G401.6 (cell line): ENCODE data around the gene TBL1Y.
"Not testable (repeated sequence)": the region's sequence is repeated elsewhere in the genome, so short reads cannot be mapped to it uniquely, and the experiment has no call there.

ENCODE experiments used
- FAIRE-seq: peaks from 2 replicates; lab custom pipeline; 2012; peaks lifted over from hg19 to GRCh38; lab: Jason Lieb, UNC

The TBL1Y gene

DNA sequence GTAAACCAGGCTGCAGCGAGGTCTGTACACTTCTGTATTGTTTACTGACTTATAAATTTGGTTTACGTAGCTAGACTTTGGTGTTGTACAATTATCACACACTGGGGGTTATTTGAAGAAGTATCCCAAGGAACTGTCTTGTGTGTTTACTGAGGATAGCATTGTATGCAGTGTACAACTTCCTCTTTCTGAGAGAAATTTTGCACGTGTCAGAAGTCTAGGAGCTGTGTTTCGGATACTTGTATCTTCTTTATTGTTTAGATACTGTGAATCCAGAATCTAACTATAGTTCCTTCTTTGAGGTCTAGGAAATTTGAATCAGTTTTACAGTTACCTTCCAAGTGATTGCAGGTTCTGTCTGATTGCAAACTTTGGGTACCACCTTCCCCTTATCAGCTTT lies 64.5 kb downstream of the TBL1Y start:
- no peak for FAIRE-seq

DNA sequence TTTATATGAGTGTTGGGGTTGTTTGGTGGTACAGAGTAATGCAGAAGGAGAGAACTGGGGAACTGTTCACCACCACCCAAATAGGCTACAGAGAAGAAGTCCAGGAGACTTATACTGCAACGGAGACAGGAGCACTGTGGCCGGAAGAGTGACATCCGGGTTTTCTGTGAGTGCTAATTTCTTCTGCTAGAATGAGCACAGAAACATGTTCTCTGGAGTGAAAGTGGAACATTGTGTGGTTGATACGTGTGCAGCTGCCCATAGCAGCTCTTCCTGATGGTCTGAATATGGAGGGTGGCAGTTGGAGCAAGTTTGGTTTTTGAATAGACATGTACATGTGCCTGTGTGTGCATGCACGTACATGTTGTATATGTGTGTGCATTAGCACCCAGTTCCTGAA lies 67.3 kb downstream of the TBL1Y start:
- FAIRE-seq: no peak

DNA sequence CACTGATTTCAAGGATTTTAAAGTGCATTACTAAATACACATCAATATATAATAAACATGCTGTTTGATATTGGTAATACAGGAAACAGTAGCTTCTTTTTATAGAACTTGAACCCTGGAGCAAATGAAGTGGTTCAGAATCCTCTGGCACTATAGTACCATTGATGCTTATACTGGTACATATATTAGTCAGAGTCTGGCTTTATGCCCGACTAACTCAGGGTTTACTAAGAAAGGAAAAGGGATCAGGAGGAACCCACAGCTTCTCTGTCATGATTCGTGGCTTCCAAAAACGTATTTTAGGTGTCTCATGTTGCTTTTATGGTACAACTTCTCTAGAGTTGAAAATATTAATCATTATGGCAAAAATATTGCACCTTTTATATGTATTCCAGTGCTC lies 72.7 kb downstream of the TBL1Y start:
- no peak for FAIRE-seq

DNA sequence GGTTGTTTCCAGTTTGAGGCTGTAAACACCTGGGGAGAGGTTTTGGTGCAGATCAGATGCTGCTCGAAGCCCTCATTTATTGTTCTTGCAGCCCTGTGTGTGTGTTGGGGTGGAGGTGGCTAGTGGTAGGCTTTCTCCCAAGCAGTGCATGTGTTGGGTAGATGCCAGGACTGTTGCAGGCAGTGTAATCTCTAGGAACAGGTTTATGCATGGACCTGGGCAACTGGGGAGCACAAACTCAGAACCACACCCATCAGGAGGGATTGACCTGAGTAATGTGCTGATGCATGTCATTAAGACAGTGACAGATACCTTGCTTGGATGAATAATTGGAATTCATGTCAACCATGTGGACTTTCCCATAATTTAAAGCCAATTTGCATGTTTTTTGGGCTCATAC lies 77.3 kb downstream of the TBL1Y start:
- no peak for FAIRE-seq

DNA sequence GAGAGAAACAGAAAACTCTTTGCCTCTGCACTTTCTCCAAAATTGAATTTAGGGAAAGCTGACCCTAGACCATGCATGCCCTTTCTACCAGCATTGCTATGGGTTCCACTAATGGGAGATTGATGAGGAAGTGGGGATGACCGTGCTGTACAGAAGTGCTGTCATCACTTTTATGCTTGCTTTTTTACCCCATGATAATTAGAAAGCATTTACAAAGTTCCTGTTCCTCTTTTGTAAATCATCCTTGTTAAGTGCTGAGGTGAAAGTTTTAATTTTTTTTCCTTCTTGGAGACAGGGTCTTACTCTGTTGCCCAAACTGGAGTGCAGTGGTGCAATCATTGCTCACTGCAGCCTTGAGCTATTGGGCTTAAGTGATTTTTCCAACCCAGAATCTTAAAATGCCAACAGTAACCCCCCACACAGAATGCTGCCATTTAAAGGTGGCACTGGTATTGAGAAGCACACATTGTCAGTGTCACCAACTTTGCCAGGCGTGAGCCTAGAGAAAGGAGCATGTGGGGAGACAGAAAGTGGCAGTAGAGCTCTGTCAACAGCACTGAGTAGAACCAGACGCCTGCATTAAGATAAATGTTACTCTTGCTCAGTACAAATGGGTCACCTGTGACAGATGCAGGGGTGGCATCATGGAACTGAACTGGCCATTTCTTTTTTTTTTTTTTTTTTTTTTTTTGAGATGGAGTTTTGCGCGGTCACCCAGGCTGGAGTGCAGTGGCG lies 79.6 kb downstream of the TBL1Y start:
- no peak for FAIRE-seq

DNA sequence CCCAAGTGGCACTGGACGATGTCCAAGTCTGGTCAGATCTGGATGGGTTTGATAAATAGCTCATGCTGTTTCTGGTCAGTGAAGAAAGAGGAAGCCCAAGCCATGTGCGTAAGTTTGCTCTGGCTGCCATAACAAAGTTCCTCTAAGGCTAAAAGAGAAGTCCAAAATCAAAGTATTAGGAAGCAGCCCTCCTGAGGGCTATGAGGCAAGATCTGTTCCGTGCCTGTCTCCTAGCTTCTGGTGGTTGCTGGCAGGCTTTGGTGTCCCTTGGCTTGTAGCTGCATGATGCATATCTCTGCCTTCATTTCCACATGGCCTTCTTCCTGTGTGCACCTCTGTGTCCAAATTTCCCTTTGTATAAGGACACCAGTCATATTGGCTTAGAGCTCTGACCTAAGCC lies 81.5 kb downstream of the TBL1Y start:
- no peak for FAIRE-seq

DNA sequence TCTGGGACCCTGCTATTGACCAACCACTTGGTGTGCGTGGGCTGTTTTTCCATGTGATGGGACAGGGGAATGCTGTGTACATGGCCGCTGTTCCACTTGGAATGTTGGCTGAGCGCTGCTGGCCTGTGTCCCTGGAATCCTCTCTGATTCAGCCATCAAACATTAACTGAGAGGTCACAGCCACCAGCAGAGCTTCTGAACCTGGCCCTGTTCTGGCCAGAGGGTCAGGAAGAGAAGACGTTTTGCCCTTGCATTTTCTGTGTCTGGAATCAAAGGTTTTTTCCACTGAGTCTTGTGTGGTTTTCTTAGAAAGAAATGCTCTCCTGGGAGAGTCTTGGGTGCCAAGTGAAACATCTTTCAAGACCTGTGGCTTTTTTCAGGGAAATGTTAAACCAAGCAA lies 85.5 kb downstream of the TBL1Y start:
- no peak for FAIRE-seq

DNA sequence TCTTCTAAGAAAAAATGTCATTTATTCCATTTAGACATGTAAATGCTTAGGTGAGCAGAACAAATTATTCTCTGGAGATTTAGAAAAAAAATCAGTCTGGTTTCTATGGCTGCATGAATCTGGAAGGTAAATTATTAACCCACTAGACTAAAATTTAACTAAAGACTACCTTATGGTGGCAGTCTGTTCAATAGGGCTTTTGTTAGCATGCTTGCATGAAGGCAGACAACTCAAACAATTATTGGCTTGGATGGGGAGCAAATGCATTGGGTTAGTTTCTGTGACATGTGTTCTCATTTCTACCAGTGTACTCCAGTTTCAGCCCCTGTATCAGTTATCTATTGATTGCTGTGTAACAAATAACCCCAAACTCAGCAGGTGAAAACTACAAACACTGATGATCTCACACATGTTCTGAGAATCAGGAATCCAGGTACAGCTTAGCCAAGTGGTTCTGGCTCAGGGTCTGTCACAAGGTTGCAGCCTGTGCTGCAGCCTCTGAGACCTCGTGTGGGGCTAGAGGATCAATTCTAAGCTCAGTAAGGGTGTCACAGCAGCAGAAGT lies 87.1 kb downstream of the TBL1Y start:
- FAIRE-seq: no peak

DNA sequence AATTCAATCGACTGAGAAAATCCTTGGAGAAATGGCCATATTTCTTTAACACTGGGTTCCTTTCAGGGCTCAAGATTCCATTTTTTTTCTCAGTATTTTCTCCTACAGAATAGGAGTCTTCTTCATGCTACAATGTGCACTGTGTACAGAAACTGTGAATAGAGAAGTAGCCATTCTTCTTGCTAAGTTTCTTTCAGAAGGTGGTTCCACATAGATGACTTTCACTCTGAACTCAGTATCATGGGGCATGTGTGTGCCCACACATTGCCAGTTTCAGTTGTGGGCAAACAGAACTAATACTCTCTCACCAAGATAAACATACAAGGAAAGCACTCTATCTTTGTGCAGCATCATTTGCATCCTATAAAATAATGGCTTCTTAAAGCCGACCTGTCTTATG lies 89.4 kb downstream of the TBL1Y start:
- no peak for FAIRE-seq

DNA sequence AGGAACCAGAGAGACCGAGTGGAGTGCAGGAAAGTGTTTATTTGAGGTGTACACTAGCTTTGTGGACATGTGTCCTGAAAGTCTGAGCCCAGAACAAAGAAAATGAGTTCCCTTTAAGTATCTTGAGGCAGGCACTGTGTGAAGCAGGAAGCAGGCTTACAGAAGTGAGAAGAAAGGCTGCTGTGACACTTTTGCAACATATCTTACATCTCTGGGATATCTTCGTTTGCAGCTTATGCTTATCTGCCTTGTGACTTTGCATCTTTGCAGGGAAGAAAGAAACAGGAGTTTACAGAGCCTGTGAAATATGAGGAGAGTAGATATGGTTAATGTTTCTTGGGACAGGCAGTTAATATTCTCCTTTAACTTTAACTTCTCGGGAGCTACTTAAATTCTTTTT lies 92.1 kb downstream of the TBL1Y start:
- FAIRE-seq: no peak

DNA sequence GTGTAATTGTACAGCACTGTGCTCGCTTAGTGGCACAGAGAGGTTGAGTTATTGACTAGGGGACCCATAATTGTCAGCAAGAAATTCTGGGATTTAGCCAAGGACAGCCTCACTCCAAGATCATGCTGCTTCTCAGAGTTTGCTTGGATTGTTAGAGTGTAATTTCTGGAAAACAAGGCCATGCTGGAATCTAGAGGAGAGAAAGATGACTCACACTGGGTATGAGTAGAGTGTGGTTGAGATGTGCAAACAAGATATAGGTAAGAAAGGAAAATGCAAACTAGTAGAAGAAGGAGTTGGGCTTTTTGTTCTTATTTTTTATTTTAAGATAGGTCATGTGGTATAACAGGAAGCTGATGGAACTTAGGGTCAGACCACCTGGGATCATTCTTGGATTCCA lies 97.4 kb downstream of the TBL1Y start:
- no peak for FAIRE-seq

DNA sequence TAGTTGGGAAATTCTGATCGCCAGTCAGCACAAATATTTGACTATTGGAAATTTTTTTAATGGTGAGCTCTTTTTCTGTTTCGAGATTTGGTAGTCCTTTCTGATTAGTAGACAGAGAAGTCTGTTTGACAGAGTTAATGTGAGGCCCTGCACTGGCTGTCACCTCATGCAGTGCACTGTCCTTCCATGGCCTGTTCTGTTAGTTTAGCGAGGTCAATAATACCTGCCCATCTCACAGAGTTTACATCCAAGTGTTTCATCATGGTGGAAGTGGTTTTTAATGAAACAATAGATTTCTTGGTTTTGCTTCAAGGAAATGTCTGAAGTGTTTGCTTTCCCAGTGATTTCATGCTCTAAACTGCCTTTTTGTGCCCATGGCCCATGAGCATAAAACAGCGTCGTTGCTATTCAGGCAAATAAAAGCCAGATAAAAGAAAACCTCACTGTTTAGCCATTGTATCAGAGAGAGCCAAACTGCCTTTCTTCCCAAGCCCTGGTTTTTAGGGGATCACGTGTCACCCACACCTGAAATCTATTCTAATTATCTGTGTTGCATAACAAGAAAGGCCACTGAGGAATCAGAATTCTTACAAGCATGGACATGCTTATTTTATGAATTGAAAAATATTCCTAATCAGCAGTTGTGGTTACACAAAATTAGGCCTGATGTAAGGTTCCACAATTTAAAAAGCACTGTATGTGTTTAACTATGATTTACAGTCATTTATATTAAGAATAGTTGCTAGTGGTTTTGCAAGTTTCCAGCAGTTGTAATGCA lies 98.3 kb downstream of the TBL1Y start:
- FAIRE-seq: no peak

DNA sequence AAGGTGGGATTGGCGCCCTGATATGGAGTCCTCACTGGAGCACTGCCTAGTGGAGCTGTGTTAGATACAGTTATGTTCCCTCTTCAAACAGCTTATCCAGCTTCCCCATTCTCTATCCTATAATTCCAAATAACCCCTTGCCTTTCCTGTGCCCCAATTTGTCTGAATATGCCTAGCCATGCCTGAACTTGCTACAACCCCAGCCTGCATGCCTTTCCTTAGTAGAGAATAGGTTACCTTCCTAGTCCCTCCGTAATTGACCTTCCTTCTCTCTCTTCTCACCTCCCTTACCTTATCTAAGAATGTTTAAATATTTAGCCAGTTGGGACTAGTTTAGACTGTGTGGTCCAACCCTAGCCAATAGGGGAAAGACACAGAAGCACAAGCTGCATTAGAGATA lies 102.6 kb downstream of the TBL1Y start:
- no peak for FAIRE-seq

DNA sequence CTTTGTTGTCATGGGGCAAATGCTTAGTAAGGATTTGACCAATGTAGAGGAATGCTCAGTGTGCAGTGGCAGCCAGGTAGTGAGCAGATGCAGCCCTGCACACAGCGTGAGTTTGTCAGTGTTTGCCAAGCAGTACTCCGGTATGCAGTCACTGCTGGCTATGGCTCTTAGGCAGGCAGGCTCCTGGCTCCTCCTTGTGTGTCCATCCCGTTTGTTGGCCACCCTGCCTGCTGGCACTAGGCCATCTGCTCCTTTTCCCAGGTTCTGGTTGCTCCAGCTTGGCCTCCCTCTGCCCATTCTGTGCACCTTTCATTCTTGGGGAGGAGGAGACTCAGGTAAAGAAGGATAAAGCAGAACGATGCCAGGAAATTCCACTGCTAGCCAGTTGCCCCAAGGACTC lies 106.0 kb downstream of the TBL1Y start:
- FAIRE-seq: no peak

DNA sequence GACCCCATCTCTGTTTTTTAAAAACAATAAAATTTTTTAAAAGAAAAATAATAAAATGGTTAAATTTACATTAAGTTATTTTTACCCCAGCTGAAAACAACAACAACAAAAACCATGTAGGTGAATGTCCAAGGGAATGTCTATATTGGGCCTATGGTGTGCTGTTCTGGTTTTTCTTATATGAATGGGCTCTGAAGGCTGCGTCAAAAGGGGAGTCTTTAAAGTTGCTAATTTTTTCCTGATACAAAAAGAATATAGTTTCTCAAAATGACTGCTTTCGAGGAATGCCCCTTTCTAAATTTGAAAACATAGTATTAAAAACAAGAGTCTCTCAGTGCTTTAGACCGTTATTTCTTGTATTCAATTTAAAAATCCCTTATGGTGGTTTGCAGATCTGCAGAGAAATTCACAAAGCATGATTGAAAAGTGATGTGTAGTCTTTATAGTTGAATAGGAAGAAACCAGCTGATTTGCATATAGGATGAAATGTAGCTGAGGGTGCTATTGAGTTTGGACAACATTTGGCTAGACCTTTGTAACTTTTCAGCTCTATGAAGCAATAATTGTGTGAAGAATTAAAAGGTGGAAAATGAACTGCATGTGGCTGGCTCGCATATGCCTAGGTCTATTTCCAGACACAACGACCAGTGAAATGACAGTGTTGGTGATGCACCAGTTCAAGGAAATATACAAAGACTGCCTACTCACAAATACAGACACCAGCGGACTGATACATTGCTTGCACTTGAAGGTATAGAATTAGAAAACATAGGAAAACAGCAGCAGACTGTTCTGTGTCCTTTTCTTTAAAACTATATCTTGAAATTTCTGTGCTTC lies 107.0 kb downstream of the TBL1Y start:
- FAIRE-seq: no peak

DNA sequence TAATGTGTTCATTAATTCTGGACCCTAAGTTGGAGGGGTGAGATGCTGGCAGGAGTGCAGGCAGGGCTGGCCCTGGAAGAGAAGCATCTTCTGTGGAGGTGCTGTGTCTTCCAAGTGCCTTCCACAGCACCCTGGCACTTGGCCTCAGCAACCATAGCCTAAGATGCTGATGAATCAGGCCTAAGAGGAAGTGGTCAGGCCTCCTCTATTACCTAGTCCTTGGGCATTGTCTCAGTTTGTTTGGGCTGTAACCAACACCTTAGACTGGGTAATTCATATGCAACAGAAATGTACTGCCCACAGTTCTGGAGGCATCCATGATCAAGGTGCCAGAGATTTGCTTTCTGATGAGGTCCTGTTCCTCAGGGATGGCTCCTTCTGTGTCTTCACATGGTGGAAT lies 128.5 kb downstream of the TBL1Y start:
- FAIRE-seq: no peak

DNA sequence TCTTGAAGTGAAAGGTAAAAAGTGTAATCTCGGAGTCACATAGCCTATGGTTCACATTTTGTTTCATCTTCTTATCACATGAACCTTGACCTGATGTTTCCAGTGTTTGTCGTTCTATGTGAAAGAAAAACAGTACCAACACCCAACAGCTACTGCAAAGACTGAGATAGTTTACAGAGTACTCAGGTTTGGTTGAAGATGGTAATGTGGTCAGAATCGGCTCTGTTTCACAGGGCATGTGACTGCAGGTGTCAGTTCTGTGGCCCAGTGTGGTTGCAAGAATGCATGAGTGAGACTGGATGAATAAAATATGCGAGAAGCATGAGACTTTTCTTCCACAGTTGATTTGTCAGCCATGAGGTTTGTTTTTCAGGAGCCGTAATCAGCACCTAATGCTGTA lies 130.2 kb downstream of the TBL1Y start:
- FAIRE-seq: no peak

DNA sequence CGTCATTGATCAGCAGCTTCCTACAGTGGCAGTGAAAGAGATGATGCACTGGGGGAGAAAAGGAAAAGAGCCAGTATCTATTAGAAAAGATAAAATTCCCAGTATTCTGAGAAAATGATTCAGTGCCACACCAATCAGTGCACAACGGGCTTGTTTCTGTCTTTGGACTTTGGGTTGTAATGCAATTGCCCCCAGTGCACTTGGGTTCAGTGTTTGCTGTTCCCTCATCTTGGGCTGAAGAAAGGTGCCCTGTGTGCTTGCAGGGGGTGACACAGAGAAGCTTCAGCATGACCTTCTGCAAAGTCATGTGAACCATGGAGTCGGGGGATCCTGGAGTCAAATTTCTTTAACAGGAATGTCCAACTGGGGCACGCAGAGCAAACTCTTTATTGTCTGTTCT lies 131.5 kb downstream of the TBL1Y start:
- no peak for FAIRE-seq

DNA sequence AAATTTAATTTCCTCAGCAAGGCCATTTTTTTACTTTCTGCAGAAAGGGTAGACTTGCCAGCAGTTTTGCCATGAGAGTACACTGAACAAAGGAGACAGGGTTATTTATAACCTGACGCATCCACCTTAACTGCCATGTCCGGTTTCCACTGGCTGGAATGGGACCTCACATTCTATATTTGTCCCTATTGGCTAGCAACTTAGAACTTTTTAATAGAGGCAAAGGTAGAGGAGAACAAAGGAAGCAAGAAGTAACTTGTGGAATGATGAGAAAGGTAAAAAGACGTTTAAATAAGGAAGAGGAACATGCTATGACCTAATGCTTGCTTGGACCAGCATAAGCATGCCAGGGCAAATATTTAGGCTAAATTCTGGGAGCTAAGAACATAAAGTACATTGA lies 142.0 kb downstream of the TBL1Y start:
- FAIRE-seq: not testable (repeated sequence)

DNA sequence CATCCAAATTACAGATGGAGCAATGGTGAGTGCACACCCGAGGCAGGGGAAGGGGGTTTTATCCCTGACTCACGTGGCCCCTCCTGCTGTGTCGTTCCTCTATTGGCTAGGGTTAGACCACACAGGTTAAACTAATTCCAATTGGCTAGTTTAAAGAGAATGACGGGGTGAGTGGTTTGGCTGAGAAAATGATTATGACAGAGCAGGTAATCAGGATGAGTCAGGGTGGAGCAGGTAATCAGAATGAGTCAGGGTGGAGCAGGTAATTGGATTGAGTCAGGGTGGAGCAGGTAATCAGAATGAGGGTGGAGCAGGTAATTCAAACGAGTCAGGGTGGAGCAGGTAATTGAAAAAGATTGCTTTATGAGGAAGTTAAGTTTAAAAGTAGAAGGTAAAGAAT lies 146.4 kb downstream of the TBL1Y start:
- FAIRE-seq: no peak

DNA sequence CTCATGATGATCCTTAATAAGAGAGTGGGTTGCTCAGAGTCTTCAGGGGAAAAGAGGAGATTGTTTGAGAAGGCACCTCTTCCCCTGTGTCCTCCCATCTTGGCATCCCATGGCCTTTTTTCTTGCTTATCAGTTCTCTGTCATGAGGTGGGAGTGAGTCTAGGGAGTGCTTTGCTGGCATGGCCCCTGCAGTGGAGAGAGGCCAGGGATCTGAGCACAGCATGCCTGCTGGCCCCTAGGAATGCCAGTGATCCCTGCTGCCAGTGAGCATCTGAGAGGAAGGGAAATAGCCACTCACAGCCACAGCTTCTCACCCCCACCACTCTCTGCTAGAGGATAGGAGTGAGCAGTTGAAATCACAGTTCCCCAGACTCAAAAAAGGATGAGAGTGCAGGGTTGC lies 168.2 kb downstream of the TBL1Y start:
- FAIRE-seq: no peak

DNA sequence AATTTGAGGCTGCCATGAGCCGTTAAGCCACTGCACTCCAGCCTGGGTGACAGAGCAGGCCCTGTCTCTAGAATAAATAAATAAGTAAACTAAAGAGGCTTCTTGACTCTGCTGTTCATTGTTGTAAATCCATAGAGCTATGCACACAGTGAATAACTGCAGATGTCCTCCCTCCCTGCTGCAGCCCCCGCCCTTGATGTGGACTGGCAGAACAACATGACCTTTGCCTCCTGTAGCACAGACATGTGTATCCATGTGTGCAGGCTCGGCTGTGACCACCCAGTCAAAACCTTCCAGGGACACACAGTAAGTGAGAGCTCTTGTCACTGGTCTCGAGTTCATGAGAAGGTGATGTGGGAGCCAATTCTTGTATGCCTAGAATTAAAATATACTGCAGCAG lies 170.1 kb downstream of the TBL1Y start:
- not testable (repeated sequence) for FAIRE-seq

DNA sequence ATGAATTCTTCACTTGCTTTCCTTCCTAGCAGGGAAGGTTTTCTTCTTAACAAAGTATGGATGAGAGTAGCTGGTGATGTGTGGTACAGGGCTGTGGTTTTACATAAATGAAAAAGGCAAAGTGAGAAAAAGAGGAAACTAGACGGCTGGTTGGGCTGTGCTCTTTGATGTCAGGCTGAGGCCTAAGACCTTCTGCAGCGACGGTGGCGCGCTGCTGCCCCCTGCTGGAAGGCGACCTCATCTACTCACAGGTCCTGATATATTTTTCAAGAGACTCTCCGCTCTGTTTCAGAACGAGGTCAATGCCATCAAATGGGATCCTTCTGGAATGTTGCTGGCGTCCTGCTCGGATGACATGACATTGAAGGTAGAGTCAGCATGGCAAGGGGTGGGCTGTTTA lies 175.1 kb downstream of the TBL1Y start:
- no peak for FAIRE-seq
